GM12892 (cell line): ENCODE measurements around the gene ANKRD55.

Experiments
- POLR2A ChIP-seq: IDR thresholded peaks from 2 replicates; pipeline ENCODE4 v1.6.1; 2011; ENCODE audit warnings: low read depth, low read length, control low read depth
- TAF1 ChIP-seq: IDR thresholded peaks from 2 replicates; pipeline ENCODE4 v1.6.1; 2011; ENCODE audit warnings: low read depth, mild to moderate bottlenecking, control low read depth, low read length, borderline replicate concordance

DNA sequence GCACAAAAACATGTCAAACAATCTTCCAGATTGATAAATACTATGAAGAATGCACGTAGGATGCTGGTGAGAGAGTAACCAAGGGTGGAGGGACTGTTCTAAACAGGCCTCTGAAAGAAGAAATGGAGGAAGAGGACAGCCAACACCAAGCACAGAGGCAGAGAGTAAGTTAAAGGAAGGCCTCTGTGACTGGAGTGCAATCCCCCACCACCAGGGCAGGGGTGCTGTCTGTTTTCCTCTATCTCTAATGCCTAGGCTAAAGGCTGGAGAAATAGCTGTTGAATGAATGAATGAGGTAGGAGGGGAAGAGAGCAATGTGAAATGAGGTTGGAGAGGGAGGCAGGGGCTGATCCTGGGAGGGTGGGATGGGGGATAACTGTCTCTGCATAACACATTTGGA is 88.9 kb downstream of the ANKRD55 start:
- TF ChIP-seq POLR2A (no peak), TAF1 (no peak)
